GM19324 (cell line): Measurements from ENCODE around the gene PRIM2.
A peak's percentile ranks its signal among the peaks of the same experiment; 100 is the strongest.
"Not testable (repeated sequence)": the region's sequence is repeated elsewhere in the genome, so short reads cannot be mapped to it uniquely, and the experiment has no call there.

Experiments
- ATAC-seq: cut with Tn5 transposase; IDR thresholded peaks from one replicate; pipeline ENCODE4 v1.9.1; 2021; ENCODE audit warnings: mild to moderate bottlenecking, moderate library complexity; ENCODE audit not compliant: unreplicated experiment, low FRiP score

Gene PRIM2

DNA sequence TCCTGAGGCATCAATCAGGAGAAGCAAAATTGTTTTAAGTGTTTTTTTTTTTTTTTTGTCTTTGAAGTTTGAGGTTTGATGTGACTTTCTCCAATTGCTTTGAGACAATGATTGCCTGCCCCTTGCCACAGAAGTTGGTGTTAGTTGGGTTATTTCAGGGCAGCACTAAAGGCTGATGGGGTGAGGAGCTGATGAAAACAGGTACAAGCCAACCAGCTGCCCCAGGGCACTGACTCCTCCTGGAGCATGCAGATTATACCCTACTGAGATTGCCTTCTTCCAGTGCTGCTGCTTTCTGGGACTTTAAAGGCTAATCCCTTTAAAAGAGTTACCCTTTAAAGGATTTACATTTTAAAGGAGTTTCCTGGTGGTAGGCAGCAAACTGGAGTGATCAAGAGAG lies 172.5 kb downstream of the PRIM2 start:
- ATAC-seq = not testable (repeated sequence)

DNA sequence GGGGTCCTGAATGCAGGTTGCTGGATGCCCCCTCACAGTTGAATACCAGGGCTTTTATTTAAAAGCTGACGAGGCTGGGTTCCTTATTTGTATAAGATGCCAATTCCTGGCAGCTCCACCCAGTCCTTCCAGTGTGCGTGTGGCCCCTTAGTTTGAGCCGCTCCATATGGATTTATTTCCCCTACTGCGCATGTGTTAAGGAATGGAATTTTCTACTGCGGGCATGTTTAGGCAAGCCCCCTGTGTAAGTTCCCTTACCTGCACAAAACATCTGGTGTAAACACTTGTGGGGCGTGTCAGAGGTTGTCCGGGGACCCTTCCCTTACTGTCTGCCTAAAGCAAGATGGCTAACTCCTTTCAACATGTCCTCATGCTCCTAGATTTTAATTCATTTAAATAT lies 174.4 kb downstream of the PRIM2 start:
- ATAC-seq = not testable (repeated sequence)

DNA sequence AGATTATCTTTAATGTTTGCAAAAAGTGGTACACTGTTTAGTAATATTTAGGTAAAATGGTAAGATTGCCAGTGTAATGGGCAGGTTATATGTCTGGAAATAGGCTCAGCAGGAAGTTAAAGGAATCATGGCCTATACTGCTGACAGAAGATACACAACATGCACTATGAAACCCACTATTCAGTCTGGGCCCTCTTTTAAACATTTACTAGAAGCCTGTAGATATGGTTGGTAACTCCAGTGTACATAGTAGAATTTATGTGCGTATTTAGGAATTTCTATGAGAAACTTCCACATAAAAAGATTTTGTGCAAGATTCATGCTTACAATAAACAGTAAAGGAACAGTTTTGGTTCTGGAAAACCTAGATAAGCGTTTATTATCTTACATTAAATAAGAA lies 178.8 kb downstream of the PRIM2 start:
- not testable (repeated sequence) for ATAC-seq

GRCh38 chr6:57500368-57501021 lies 183.1 kb downstream of the PRIM2 start:
- ATAC-seq = not testable (repeated sequence)

DNA sequence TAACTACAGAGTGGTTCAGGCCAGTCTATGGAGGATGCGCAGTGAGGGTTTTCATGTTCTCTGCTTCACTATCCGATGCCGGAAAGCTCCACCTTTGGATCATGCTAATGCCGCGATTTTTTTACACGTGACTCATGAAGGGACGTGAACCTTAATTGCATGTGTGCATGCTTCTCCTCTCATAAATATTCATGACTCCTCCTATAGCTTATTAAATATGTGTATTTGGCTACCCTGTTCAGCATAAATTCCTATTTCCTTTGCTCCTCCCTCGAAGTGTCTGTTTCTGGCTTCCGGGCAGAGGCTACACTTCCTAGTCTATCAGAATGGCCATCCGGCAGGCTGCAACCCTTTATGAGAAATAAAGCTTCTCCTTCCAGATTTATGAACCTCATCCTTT lies 185.0 kb downstream of the PRIM2 start:
- ATAC-seq = not testable (repeated sequence)

DNA sequence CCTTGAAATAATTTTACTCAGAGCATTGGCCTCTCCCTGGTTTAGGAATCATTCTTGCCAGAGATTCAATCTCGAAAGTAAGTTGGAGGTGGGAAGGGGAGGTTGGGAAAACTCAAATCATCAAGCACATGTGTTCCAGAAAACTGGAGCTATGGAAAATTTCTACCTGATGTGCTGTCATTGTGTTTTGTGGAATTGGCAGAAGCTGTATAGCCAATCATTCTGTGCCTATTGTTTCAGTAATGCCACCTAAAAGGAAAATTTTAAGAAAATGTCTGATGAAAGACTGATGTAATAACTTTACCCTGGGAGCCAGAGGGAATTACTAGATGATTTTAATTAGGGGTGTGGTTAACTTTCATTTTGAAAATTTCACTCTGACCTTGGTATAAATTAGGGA lies 187.8 kb downstream of the PRIM2 start:
- not testable (repeated sequence) for ATAC-seq

DNA sequence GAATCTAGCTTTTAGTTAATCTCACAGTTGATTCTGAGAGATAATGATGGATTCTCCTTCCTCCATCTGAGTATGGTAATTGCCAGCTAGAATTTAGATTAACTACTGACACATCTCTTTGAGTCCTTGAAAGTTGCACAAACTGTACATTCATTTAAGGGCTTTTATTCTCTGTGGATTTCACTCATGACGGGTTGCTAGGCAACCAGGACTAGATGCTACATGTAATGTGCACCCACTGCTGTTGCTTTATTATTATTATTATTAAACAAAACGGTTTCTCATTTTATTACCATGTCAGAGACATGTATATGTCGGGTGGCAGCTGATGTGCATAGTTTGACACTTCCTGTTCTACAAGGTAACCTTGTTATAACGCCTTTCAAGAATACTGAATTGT lies 193.0 kb downstream of the PRIM2 start:
- ATAC-seq = not testable (repeated sequence)

DNA sequence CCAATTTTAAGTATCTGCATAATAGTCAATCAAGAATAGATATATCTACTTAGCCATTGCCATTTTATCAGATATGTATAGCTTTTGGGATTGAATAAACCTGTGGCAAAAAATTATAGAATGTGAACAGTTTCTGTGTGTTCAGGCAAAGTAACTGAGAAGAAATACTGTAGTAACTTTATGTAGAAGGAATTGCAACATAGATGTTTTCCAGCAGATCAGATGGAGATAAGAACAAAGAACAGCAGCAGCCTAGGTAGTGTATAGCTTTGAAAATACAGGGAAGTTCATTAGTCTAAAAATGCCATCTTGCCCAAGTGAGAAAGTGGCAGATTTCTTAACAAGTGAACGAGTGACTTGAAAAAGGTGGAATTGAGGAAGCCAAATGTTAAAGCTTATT lies 197.7 kb downstream of the PRIM2 start:
- not testable (repeated sequence) for ATAC-seq

DNA sequence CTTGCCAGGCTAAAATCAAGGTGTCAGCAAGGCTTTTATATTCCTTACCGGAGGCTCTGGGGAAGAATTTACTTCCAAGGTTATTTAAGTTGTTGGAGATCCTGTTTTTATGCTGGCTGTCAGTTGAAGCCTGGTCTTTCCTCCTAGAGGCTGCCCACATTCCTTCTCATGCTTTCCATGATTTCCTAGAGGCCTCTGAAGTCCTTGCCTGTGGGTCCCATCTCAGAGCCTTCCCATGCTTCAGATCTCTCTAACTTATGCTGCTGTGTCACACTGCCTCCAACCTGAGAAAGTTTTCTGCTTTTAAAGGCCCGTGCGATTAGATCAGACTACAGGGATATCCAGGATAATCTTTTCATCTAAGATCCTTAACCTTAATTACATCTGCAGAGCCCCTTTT lies 198.4 kb downstream of the PRIM2 start:
- ATAC-seq = not testable (repeated sequence)

DNA sequence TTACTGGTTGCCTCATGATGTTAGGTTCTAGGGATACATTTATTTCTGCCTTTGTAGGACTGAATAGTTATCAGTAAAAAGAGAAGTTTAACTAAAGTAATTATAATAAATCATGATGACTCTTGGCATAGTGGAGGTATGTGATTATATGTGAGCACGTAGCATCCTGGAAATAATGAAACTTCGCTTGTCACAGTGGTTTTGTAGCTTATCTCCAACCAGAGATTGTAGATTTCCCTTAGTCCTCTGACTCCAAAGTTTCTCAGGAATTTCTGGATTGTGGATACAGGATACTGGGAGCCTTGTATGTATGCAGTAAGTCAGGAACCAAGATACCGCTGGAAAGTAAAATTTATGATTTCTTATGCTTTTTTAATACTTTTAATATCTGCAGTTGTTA lies 199.3 kb downstream of the PRIM2 start:
- ATAC-seq = not testable (repeated sequence)

DNA sequence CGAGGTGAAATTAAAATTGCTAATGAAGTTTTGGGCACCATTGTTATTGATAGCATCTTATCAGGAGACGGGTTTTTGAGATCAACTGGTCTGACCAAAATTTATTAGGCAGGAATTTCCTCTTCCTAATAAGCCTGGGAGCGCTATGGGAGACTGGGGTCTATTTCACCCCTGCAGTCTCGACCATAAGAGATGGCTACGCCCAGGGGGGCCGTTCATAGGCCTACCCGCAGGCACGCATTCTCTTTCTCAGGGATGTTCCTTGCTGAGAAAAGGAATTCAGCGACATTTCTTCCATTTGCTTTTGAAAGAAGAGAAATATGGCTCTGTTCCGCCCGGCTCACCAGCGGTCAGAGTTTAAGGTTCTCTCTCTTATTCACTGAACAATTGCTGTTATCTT lies 201.8 kb downstream of the PRIM2 start:
- ATAC-seq = not testable (repeated sequence)

GRCh38 chr6:57521085-57521484 lies 203.7 kb downstream of the PRIM2 start:
- not testable (repeated sequence) for ATAC-seq

DNA sequence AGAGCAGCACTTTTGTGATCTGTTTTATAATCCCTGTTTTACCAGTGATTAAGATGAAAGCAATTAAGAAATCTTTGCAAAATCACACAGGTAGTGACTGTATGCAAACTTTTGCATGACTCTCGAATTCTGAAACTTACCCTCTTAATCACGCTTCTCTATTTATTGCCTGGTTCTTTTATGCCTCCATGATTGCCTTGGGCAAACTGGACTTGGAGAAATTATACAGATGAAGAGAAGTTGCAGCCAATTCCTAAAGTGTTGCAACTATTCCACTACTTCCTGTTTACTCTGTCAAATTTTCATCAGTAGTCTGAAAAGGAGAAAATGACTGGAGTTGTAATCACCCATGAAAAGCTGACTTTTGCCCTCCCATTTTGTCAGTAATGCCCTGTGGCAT lies 205.8 kb downstream of the PRIM2 start:
- not testable (repeated sequence) for ATAC-seq

- ATAC-seq = not testable (repeated sequence)
These were observed 212.3 kb downstream of the PRIM2 start for GRCh38 chr6:57529755-57530154.

- not testable (repeated sequence) for ATAC-seq
These were observed 215.2 kb downstream of the PRIM2 start for GRCh38 chr6:57532660-57533059.

GRCh38 chr6:57535121-57535520 lies 217.7 kb downstream of the PRIM2 start:
- not testable (repeated sequence) for ATAC-seq

GRCh38 chr6:57535994-57536393 lies 218.6 kb downstream of the PRIM2 start:
- peak; percentile 59 for ATAC-seq

DNA sequence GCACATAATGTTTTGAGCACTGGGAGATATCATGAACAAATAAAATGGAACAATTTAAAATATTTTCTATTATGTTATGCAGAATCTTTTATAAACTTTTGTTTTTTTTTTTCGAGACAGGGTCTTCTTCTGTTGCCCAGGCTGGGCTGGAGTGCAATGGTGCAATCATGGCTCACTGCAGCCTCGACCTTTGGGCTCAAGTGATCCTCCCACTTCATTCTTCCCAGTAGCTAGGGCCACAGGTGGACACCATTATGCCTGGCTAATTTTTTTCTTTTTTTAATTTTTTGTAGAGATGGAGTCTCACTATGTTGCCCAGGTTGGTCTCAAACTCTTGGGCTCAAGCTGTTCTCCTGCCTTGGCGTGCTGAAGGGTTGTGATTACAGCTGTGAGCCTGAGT lies 220.5 kb downstream of the PRIM2 start:
- not testable (repeated sequence) for ATAC-seq

- not testable (repeated sequence) for ATAC-seq
These were observed 234.5 kb downstream of the PRIM2 start for GRCh38 chr6:57551961-57552360.

DNA sequence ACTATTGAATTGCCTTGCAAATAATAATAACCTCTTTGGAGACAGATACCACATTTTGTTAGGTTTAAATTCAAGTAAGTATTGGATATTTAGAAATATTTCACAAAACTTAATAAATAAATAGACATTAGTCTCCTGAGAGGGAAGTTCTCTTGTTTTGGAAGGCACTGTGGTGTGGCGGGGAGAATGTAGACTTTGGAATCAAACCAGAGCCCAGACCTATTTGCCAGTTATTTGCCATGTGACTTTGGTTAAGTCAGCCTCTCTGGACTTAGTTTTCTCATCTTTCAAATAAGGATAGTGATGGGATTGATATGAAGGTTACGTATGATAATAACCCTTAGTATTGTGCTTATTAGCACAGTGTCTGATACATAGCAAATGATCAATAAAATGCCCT lies 240.4 kb downstream of the PRIM2 start:
- ATAC-seq = not testable (repeated sequence)

DNA sequence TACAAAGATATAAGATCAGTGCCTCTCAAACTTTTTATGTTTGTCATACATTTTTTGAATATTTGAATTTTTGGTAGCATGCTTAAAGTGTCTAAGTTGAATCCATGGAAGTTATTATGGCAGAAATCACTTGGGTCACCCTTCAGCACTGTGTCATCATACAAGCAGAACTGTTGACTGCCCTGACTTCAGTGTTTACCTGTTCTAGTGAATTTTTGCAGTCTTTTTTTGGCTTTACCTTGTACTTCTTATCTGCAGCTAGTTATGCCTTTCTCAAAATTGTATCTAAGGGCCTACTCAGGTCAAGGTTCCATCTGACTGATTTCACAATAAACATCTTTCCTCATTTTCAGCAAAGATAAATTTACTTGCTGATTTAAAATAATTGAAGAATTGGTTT lies 241.7 kb downstream of the PRIM2 start:
- ATAC-seq = not testable (repeated sequence)

- not testable (repeated sequence) for ATAC-seq
These were observed 244.8 kb downstream of the PRIM2 start for GRCh38 chr6:57562233-57562632.

DNA sequence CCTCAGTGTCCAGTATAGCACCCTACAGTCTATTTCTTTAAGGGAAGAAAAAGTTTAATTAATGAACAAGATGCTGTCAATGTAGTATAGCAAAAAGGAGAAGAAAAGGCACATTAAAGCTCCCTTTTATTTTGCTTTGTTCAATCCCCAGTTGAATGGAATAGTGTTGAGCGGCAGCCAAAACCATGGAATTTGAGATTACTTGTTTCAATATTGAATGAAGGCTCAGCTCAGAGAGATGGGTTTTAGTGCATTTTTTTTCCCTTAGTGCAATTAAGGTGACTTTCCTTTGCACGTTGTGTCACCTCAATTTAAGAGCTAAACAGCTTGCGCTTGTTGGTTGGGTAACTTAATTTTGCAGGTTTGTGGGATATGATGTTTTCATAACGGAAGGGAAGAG lies 254.7 kb downstream of the PRIM2 start:
- not testable (repeated sequence) for ATAC-seq
